NCI-H2196 (cell line): ENCODE measurements around the gene AGGF1.
A peak's percentile ranks its signal among the peaks of the same experiment; 100 is the strongest.
"Not testable (repeated sequence)": the region's sequence is repeated elsewhere in the genome, so short reads cannot be mapped to it uniquely, and the experiment has no call there.

Experiments used
- DNase-seq: peaks from one replicate; lab custom pipeline; 2025; ENCODE audit not compliant: unreplicated experiment; lab: John Stamatoyannopoulos, UW

Gene AGGF1

GRCh38 chr5:77030097-77031071 lies at the start of gene AGGF1:
Gene AGGF1 (plus strand): TSS chr5:77030404. CDS start chr5:77030767, 363 bp downstream.
- peak; percentile 80 for DNase-seq

- no peak for DNase-seq
Observed at GRCh38 chr5:76980518-76981144, 49.6 kb upstream of the AGGF1 start.

GRCh38 chr5:76982450-76982849 lies 47.8 kb upstream of the AGGF1 start:
- no peak for DNase-seq

GRCh38 chr5:76983468-76983867 lies 46.7 kb upstream of the AGGF1 start:
- DNase-seq, result no peak

GRCh38 chr5:76986825-76987526 lies 43.2 kb upstream of the AGGF1 start:
- DNase-seq, result no peak

- DNase-seq, result no peak
Observed at GRCh38 chr5:76990899-76991459, 39.2 kb upstream of the AGGF1 start.

GRCh38 chr5:76993436-76993835 lies 36.8 kb upstream of the AGGF1 start:
- not testable (repeated sequence) for DNase-seq

GRCh38 chr5:76994337-76994736 lies 35.9 kb upstream of the AGGF1 start:
- DNase-seq, result no peak

GRCh38 chr5:76998251-76998650 lies 32.0 kb upstream of the AGGF1 start:
- DNase-seq, result not testable (repeated sequence)

GRCh38 chr5:76999451-76999850 lies 30.8 kb upstream of the AGGF1 start:
- DNase-seq, result no peak

GRCh38 chr5:77003246-77003645 lies 27.0 kb upstream of the AGGF1 start:
- no peak for DNase-seq

GRCh38 chr5:77006124-77006523 lies 24.1 kb upstream of the AGGF1 start:
- no peak for DNase-seq

- no peak for DNase-seq
Observed at GRCh38 chr5:77008413-77008812, 21.8 kb upstream of the AGGF1 start.

GRCh38 chr5:77010243-77010642 lies 20.0 kb upstream of the AGGF1 start:
- no peak for DNase-seq

- DNase-seq, result no peak
Observed at GRCh38 chr5:77011498-77011897, 18.7 kb upstream of the AGGF1 start.

GRCh38 chr5:77012601-77013000 lies 17.6 kb upstream of the AGGF1 start:
- no peak for DNase-seq

- no peak for DNase-seq
Observed at GRCh38 chr5:77015938-77016569, 14.2 kb upstream of the AGGF1 start.

- DNase-seq, result no peak
Observed at GRCh38 chr5:77016962-77017361, 13.2 kb upstream of the AGGF1 start.

- DNase-seq, result no peak
Observed at GRCh38 chr5:77017668-77018067, 12.5 kb upstream of the AGGF1 start.

- DNase-seq, result no peak
Observed at GRCh38 chr5:77022511-77023417, 7.4 kb upstream of the AGGF1 start.
